KMS-11 (cell line): ENCODE results near the gene CUEDC1.
"Not testable (repeated sequence)": the region's sequence is repeated elsewhere in the genome, so short reads cannot be mapped to it uniquely, and the experiment has no call there.

Source experiments
- H2AFZ ChIP-seq: fragments of 200-600 bp; sonication (generic); 2 replicates; pipeline ENCODE4 v1.6.1; 2016; ENCODE audit warnings: antibody characterized with exemption, mixed run types, low read depth
- H3K27ac ChIP-seq: fragments of 200-600 bp; sonication (generic); 2 replicates; pipeline ENCODE4 v1.6.1; 2016; ENCODE audit warnings: mild to moderate bottlenecking, mixed run types
- H3K27me3 ChIP-seq: fragments of 200-600 bp; sonication (generic); 2 replicates; pipeline ENCODE4 v1.6.1; 2017; ENCODE audit warnings: mild to moderate bottlenecking, low read depth, mixed run types, moderate library complexity; ENCODE audit not compliant: insufficient read depth
- H3K36me3 ChIP-seq: fragments of 200-600 bp; sonication (generic); 2 replicates; pipeline ENCODE4 v1.6.1; 2017; ENCODE audit warnings: mild to moderate bottlenecking, mixed run types; ENCODE audit not compliant: insufficient read depth
- H3K4me1 ChIP-seq: fragments of 200-600 bp; sonication (generic); 2 replicates; pipeline ENCODE4 v1.6.1; 2016; ENCODE audit warnings: mild to moderate bottlenecking, low read depth, mixed run types; ENCODE audit not compliant: poor library complexity, severe bottlenecking
- H3K4me2 ChIP-seq: fragments of 200-600 bp; sonication (generic); 2 replicates; pipeline ENCODE4 v1.7.0; 2016; ENCODE audit warnings: mild to moderate bottlenecking, mixed run types
- H3K4me3 ChIP-seq: fragments of 200-600 bp; sonication (generic); IDR thresholded peaks from 2 replicates; pipeline ENCODE4 v1.6.1; 2017; ENCODE audit warnings: low read depth, low read length, mixed read lengths; ENCODE audit not compliant: insufficient read depth
- H3K79me2 ChIP-seq: fragments of 200-600 bp; sonication (generic); 2 replicates; pipeline ENCODE4 v1.6.1; 2016; ENCODE audit warnings: low read depth, mixed run types; ENCODE audit not compliant: insufficient read depth
- H3K9ac ChIP-seq: fragments of 200-600 bp; sonication (generic); 2 replicates; pipeline ENCODE4 v1.6.1; 2016; ENCODE audit warnings: mild to moderate bottlenecking, mixed run types
- H4K20me1 ChIP-seq: fragments of 200-600 bp; sonication (generic); 2 replicates; pipeline ENCODE4 v1.6.1; 2016; ENCODE audit warnings: mild to moderate bottlenecking, mixed run types; ENCODE audit not compliant: insufficient read depth
- TF ChIP-seq, protein P1 (sequence below): fragments of 200-600 bp; sonication (generic); conservative IDR thresholded peaks from 2 replicates; pipeline ENCODE4 v1.6.1; 2017; ENCODE audit warnings: low read depth, mild to moderate bottlenecking, antibody characterized with exemption, low read length, moderate library complexity, mixed read lengths

CUEDC1 gene

GRCh38 chr17:57975044-57975443 lies 19.8 kb upstream of the CUEDC1 start:
- Histone ChIP-seq H3K4me3 (no peak overlapping the region), H3K79me2 (no peaks in the 10 kb centered on the region), H3K4me2 (no peak overlapping the region), H2AFZ (no peak overlapping the region), H3K36me3 (peaks cover 11% of the 10 kb centered on the region; the same call in 1 of the 2 replicates), H3K9ac (no peak overlapping the region), H4K20me1 (no peaks in the 10 kb centered on the region), H3K27ac (no peak overlapping the region), H3K4me1 (no peaks in the 10 kb centered on the region), H3K27me3 (no peaks in the 10 kb centered on the region)
- TF ChIP-seq, protein P1, sequence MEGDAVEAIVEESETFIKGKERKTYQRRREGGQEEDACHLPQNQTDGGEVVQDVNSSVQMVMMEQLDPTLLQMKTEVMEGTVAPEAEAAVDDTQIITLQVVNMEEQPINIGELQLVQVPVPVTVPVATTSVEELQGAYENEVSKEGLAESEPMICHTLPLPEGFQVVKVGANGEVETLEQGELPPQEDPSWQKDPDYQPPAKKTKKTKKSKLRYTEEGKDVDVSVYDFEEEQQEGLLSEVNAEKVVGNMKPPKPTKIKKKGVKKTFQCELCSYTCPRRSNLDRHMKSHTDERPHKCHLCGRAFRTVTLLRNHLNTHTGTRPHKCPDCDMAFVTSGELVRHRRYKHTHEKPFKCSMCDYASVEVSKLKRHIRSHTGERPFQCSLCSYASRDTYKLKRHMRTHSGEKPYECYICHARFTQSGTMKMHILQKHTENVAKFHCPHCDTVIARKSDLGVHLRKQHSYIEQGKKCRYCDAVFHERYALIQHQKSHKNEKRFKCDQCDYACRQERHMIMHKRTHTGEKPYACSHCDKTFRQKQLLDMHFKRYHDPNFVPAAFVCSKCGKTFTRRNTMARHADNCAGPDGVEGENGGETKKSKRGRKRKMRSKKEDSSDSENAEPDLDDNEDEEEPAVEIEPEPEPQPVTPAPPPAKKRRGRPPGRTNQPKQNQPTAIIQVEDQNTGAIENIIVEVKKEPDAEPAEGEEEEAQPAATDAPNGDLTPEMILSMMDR = no peak

GRCh38 chr17:57974053-57974824 lies 19.0 kb upstream of the CUEDC1 start:
- H4K20me1 ChIP-seq = not testable (repeated sequence)

DNA sequence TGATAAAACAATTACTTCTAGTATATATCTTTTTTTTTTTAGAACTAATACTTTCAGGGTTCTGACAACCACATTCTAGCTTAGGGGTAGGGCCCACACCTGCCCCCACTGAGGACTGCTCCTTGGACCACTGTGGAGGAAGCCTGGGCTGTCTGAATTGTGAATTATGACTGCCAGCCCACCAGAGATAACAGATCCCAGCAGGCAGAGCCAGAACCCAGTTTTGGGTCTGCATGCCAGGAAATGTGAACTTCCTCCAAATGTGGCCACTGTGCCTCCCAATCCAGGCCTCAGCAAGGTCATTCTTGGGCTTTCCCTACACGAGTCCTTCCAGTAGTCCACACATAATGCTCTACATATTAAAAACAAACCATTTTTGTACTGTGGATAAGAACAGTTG lies 16.9 kb upstream of the CUEDC1 start:
- Histone ChIP-seq H3K79me2 (no peaks in the 10 kb centered on the region), H3K27me3 (no peaks in the 10 kb centered on the region), H3K9ac (no peak overlapping the region), H3K4me2 (no peak overlapping the region), H3K4me3 (no peak overlapping the region), H3K36me3 (peaks cover 9% of the 10 kb centered on the region; the same call in 1 of the 2 replicates), H4K20me1 (no peaks in the 10 kb centered on the region), H2AFZ (no peak overlapping the region), H3K27ac (no peak overlapping the region), H3K4me1 (no peaks in the 10 kb centered on the region)
- TF ChIP-seq, protein P1 = no peak

More at GRCh38 chr17:57974053-57974824, 19.0 kb upstream of the CUEDC1 start:
- H3K27me3 ChIP-seq, H3K9ac ChIP-seq, H3K4me1 ChIP-seq, H3K79me2 ChIP-seq, H3K27ac ChIP-seq, H3K4me3 ChIP-seq, H3K4me2 ChIP-seq, H2AFZ ChIP-seq: not testable (repeated sequence)
- H3K36me3 ChIP-seq = peaks cover 11% of the 10 kb centered on the region; the same call in 1 of the 2 replicates

GRCh38 chr17:57971572-57971971 lies 16.4 kb upstream of the CUEDC1 start:
- Histone ChIP-seq H3K27me3 (no peaks in the 10 kb centered on the region), H3K4me1 (no peaks in the 10 kb centered on the region), H3K27ac (no peak overlapping the region), H2AFZ (no peak overlapping the region), H4K20me1 (no peaks in the 10 kb centered on the region), H3K4me3 (no peak overlapping the region), H3K79me2 (no peaks in the 10 kb centered on the region), H3K9ac (no peak overlapping the region), H3K36me3 (0 out of 2 replicates have a peak, but pooled peaks cover 5% of the 10 kb centered on the region), H3K4me2 (no peak overlapping the region)
- TF ChIP-seq, protein P1 = no peak

- no peak overlapping the region for H3K27ac ChIP-seq
- TF ChIP-seq, protein P1 = no peak
- no peak overlapping the region for H2AFZ ChIP-seq
- no peaks in the 10 kb centered on the region for H4K20me1 ChIP-seq
- no peak overlapping the region for H3K4me2 ChIP-seq
- no peaks in the 10 kb centered on the region for H3K79me2 ChIP-seq
- no peaks in the 10 kb centered on the region for H3K4me1 ChIP-seq
- H3K9ac ChIP-seq = no peak overlapping the region
- H3K36me3 ChIP-seq = 0 out of 2 replicates have a peak, but pooled peaks cover 5% of the 10 kb centered on the region
- no peaks in the 10 kb centered on the region for H3K27me3 ChIP-seq
- H3K4me3 ChIP-seq = no peak overlapping the region
Measured at GRCh38 chr17:57970710-57971109, 15.5 kb upstream of the CUEDC1 start.
